Breast epithelium (tissue), 3 donors: ENCODE data around the gene CA14.

ENCODE experiments used
- CTCF ChIP-seq, 3 donors: fragments of 450-650 bp; IDR thresholded peaks; one replicate each; pipeline ENCODE4 v1.5.1; 2016 to 2017; ENCODE audit warnings: antibody characterized with exemption in 3 of 3, mild to moderate bottlenecking in 3 of 3, moderate library complexity in 3 of 3
- POLR2AphosphoS5 ChIP-seq, 3 donors: sonication (generic); formaldehyde crosslinking; IDR thresholded peaks; one replicate each; pipeline ENCODE4 v1.6.1; 2017; ENCODE audit warnings: antibody characterized with exemption in 3 of 3

GRCh38 chr1:150282558-150282958, 25.0 kb downstream of the CA14 start:
- no peak for TF ChIP-seq CTCF (IDR thresholded peaks at IDR 0.05)
- peak in 2 of 3 donors; percentile 2 to 24 for TF ChIP-seq POLR2AphosphoS5 (IDR thresholded peaks at IDR 0.05)
